PFSK-1 (cell line): ENCODE data around the gene SMTN.

Source experiments
- POLR2AphosphoS5 ChIP-seq: IDR thresholded peaks from 2 replicates; pipeline ENCODE4 v1.6.1; 2012; ENCODE audit warnings: low read depth, mild to moderate bottlenecking, control low read depth, low read length, moderate library complexity
- TAF1 ChIP-seq: IDR thresholded peaks from 2 replicates; pipeline ENCODE4 v1.6.1; 2012; ENCODE audit warnings: low read length, control low read depth, borderline replicate concordance; ENCODE audit not compliant: insufficient read depth

GRCh38 chr22:31139066-31139465 lies 57.9 kb downstream of the SMTN start:
- TF ChIP-seq POLR2AphosphoS5, result no peak
- TF ChIP-seq TAF1, result no peak
